ENCODE measurements around the gene RET.

DNA sequence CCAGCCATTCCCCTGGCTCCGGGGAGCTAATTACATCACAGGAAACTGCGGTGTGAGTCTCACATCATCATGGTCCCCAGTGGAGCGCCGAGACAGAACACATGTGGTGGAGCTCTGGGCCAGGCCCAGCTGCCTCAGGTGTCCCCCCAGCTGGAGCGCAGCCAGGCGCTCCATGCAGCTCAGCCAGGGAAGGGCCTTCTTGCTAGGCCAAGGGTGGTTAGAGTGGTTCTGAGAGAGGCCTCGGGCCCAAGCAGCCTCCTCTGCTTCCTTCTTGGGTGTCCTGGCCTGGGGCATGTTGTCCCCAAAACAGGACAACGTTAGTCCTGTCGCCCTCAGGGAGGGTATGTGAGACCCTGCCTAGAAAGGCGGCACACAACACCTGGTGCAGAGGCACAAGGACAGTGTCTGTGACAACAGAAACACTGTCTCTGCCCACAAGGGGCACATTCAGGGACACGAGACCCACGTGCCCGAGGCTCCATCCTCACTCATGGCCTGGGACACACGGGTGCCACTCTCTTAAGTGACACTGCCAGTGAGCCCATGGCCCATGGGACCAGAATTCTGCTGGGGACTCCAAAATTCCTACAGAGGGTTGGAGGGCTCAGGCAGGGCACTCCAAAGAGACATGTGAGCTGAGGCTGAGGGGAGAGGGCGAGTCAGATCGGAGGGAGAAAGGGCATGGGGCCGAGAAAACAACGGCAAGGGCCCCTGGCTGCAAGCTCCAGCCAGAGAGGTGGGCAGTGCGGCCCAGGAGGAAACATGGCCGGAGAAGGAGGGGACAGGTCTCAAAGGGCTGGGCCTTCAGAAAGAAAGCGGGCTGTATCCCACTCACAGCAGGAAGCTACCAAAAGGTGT, 37.0 kb upstream of the RET start:
- TF ChIP-seq ZNF274 (IDR thresholded peaks at IDR 0.05; ENCODE audit: low read depth, low read length): no peak
- TF ChIP-seq YY1 (IDR thresholded peaks at IDR 0.05; ENCODE audit: insufficient read depth, insufficient read length): no peak
